K562 (cell line): ENCODE measurements around the gene TLE4. TPM values are rescaled to one million over a fixed set of nuclear protein-coding genes. Genes with fewer than 3 reads are reported as not detected.

Experiments used
- ATAC-seq: fragments of 200-7000 bp; cut with Tn5 transposase; 3 replicates; pipeline ENCODE4 v1.9.1; 2020; ENCODE audit warnings: moderate library complexity
- BruUV-seq: library from RNA; stranded (reverse); fragments of 400-500 nt; replicated peaks from 2 replicates; lab custom pipeline; 2021; lab: Mats Ljungman, UMichigan
- CTCF ChIA-PET: fragments of 300-600 bp; formaldehyde crosslinking; extraction: SDS; loops from one replicate; lab custom pipeline; 2021; ENCODE audit warnings: low intra/inter-chr PET ratio; lab: Yijun Ruan, JAX
- POLR2A ChIA-PET: fragments of 300-600, 350-650 bp; sonication (Branson Sonifier 250); formaldehyde crosslinking; extraction: SDS; loops from one replicate; lab custom pipeline; 2021; ENCODE audit warnings: antibody characterized with exemption, inconsistent platforms; lab: Yijun Ruan, JAX
- DNase-seq, 4 experiments: peaks; one replicate each; pipeline versions ENCODE4 v3.0.0 to v3.0.0-alpha.2; 2011 to 2018; ENCODE audit warnings: low spot score in 3 of 4, mixed read lengths in 3 of 4; ENCODE audit errors: extremely low read depth in 1 of 4
- FAIRE-seq: peaks from 2 replicates; lab custom pipeline; 2011; peaks lifted over from hg19 to GRCh38; lab: Jason Lieb, UNC
- H2AFZ ChIP-seq: 2 replicates; pipeline ENCODE4 v1.6.0; 2011; ENCODE audit warnings: low read depth, low read length, control low read depth, inconsistent platforms
- H3K27ac ChIP-seq: fragments of 200-600 bp; 3 replicates; pipeline ENCODE4 v1.8.0; 2011; ENCODE audit warnings: low read depth, mild to moderate bottlenecking, control low read depth, inconsistent platforms, low read length, moderate library complexity, mixed read lengths; ENCODE audit errors: extremely low read depth
- H3K27me3 ChIP-seq, 2 experiments: fragments of 300-600 bp in 1 of 2; 2 replicates in 1 of 2; 3 replicates in 1 of 2; pipeline versions ENCODE4 v1.6.0 to v1.8.0; 2011; ENCODE audit warnings: inconsistent platforms in 2 of 2, low read length in 2 of 2, mild to moderate bottlenecking in 1 of 2, mixed read lengths in 1 of 2, moderate library complexity in 1 of 2; ENCODE audit not compliant: control insufficient read depth in 2 of 2, insufficient read depth in 2 of 2
- H3K36me3 ChIP-seq: fragments of 300-600 bp; 3 replicates; pipeline ENCODE4 v1.8.0; 2011; ENCODE audit warnings: mild to moderate bottlenecking, low read length, inconsistent platforms; ENCODE audit not compliant: control insufficient read depth, insufficient read depth
- H3K4me1 ChIP-seq, 2 experiments: fragments of 200-600 bp in 1 of 2; replicated peaks in 1 of 2; 2 replicates in 1 of 2; 3 replicates in 1 of 2; pipeline versions ENCODE4 v1.5.1 to v1.8.0; 2011; ENCODE audit warnings: inconsistent platforms in 2 of 2, low read length in 2 of 2, mild to moderate bottlenecking in 1 of 2, mixed read lengths in 1 of 2, moderate library complexity in 1 of 2; ENCODE audit not compliant: control insufficient read depth in 2 of 2, insufficient read depth in 2 of 2
- H3K4me2 ChIP-seq: 2 replicates; pipeline ENCODE4 v1.6.1; 2011; ENCODE audit warnings: low read length, control low read depth, inconsistent platforms, mixed read lengths; ENCODE audit not compliant: insufficient read depth
- H3K4me3 ChIP-seq: fragments of 200-600 bp; sonication (generic), shearing (Covaris generic); 2 replicates; pipeline ENCODE4 v1.5.1; 2016; ENCODE audit warnings: control low read depth, inconsistent platforms
- H3K79me2 ChIP-seq: fragments of 200-600 bp; 3 replicates; pipeline ENCODE4 v1.8.0; 2011; ENCODE audit warnings: low read length, inconsistent platforms; ENCODE audit not compliant: control insufficient read depth, insufficient read depth
- H3K9ac ChIP-seq, 2 experiments: 2 replicates each; pipeline versions ENCODE4 v1.6.0 to v1.6.1; 2011; ENCODE audit warnings: low read depth in 2 of 2, low read length in 2 of 2, control low read depth in 1 of 2, inconsistent platforms in 1 of 2, mild to moderate bottlenecking in 1 of 2, mixed read lengths in 1 of 2; ENCODE audit not compliant: insufficient read depth in 1 of 2
- H3K9me1 ChIP-seq: one replicate; pipeline ENCODE4 v1.6.0; 2011; ENCODE audit warnings: inconsistent platforms, mild to moderate bottlenecking, low read length, moderate library complexity; ENCODE audit not compliant: control insufficient read depth, insufficient read depth
- H3K9me3 ChIP-seq: replicated peaks from 2 replicates; pipeline ENCODE4 v1.5.1; 2011; ENCODE audit warnings: low read depth, low read length, inconsistent platforms; ENCODE audit not compliant: control insufficient read depth, insufficient read depth
- H4K20me1 ChIP-seq: replicated peaks from 2 replicates; pipeline ENCODE4 v1.6.1; 2011; ENCODE audit warnings: low read length, inconsistent platforms, mixed read lengths; ENCODE audit not compliant: control insufficient read depth, insufficient read depth
- ARID2 ChIP-seq: fragments of 450-650 bp; IDR thresholded peaks from 2 replicates; pipeline ENCODE4 v1.6.1; 2017; ENCODE audit warnings: antibody characterized with exemption, mild to moderate bottlenecking
- CBX3 ChIP-seq, 2 experiments: IDR thresholded peaks; 1 replicate in 1 of 2; 2 replicates in 1 of 2; pipeline ENCODE4 v1.6.1; 2012; ENCODE audit warnings: inconsistent platforms in 2 of 2, low read length in 2 of 2, borderline replicate concordance in 1 of 2, control low read depth in 1 of 2
- CBX8 ChIP-seq: fragments of 200-600 bp; sonication (generic); IDR thresholded peaks from 2 replicates; pipeline ENCODE4 v1.6.1; 2012; ENCODE audit warnings: borderline replicate concordance, mixed run types, low read depth, mild to moderate bottlenecking, moderate library complexity, mixed read lengths, low read length, control low read depth, inconsistent platforms; ENCODE audit not compliant: poor library complexity, severe bottlenecking; ENCODE audit errors: extremely low read depth
- EGR1 ChIP-seq: fragments of 450-650 bp; conservative IDR thresholded peaks from 2 replicates; pipeline ENCODE4 v1.6.1; 2017; ENCODE audit warnings: mild to moderate bottlenecking
- FOXJ3 ChIP-seq: sonication (generic); formaldehyde crosslinking; IDR thresholded peaks from 2 replicates; pipeline ENCODE4 v1.4.0; 2020; ENCODE audit warnings: mild to moderate bottlenecking, missing genetic modification reagents
- GABPA ChIP-seq: fragments of 200-800 bp; sonication (Bioruptor generic); conservative IDR thresholded peaks from 2 replicates; pipeline ENCODE4 v1.6.1; 2016; ENCODE audit warnings: low read depth, missing genetic modification characterization, missing compliant biosample characterization
- JUNB ChIP-seq: fragments of 450-650 bp; formaldehyde crosslinking; conservative IDR thresholded peaks from 2 replicates; pipeline ENCODE4 v1.4.0; 2020; ENCODE audit warnings: mild to moderate bottlenecking
- JUND ChIP-seq, 2 experiments: IDR thresholded peaks; 2 replicates in 1 of 2; 3 replicates in 1 of 2; pipeline ENCODE4 v1.6.1; 2011; ENCODE audit warnings: borderline replicate concordance in 2 of 2, low read depth in 2 of 2, low read length in 2 of 2, improper control_type of control experiment in 1 of 2, missing biosample characterization in 1 of 2, missing genetic modification characterization in 1 of 2, missing genetic modification reagents in 1 of 2
- MEIS2 ChIP-seq: fragments of 450-650 bp; IDR thresholded peaks from 2 replicates; pipeline ENCODE4 v1.6.1; 2014; ENCODE audit warnings: mild to moderate bottlenecking; ENCODE audit not compliant: partially characterized antibody
- NFE2 ChIP-seq: IDR thresholded peaks from 2 replicates; pipeline ENCODE4 v1.6.1; 2014; ENCODE audit warnings: antibody characterized with exemption, low read depth
- NFYB ChIP-seq: IDR thresholded peaks from 2 replicates; pipeline ENCODE4 v1.6.1; 2011; ENCODE audit warnings: mild to moderate bottlenecking, moderate library complexity; ENCODE audit not compliant: insufficient read length; ENCODE audit errors: extremely low read depth
- PKNOX1 ChIP-seq: fragments of 450-650 bp; IDR thresholded peaks from 2 replicates; pipeline ENCODE4 v1.6.1; 2016
- TCF3 ChIP-seq: sonication (generic); formaldehyde crosslinking; IDR thresholded peaks from 2 replicates; pipeline ENCODE4 v1.4.0; 2020; ENCODE audit warnings: mild to moderate bottlenecking, missing genetic modification reagents
- TCF7L2 ChIP-seq: fragments of 150-350 bp; IDR thresholded peaks from 2 replicates; pipeline ENCODE4 v1.6.1; 2016; ENCODE audit warnings: low read depth, mild to moderate bottlenecking, low read length, moderate library complexity
- XRCC4 ChIP-seq: IDR thresholded peaks from one replicate; pipeline ENCODE4 v1.6.1; 2011; ENCODE audit not compliant: insufficient read depth, insufficient read length; ENCODE audit errors: extremely low read depth
- ZNF23 ChIP-seq: fragments of 250-450 bp; sonication (Bioruptor Pico); IDR thresholded peaks from 2 replicates; pipeline ENCODE4 v1.4.0; 2020; ENCODE audit warnings: mild to moderate bottlenecking
- ZNF76 ChIP-seq: fragments of 250-450 bp; sonication (Bioruptor Pico); IDR thresholded peaks from 2 replicates; pipeline ENCODE4 v1.4.0; 2020; ENCODE audit warnings: mild to moderate bottlenecking, moderate library complexity, borderline replicate concordance
- ZNF79 ChIP-seq: fragments of 250-450 bp; sonication (Bioruptor Pico); IDR thresholded peaks from 2 replicates; pipeline ENCODE4 v1.4.0; 2020; ENCODE audit warnings: low read depth, mild to moderate bottlenecking, moderate library complexity
- WGBS: fragments of 100-300 bp; shearing (Covaris generic); methylation state at CpG from one replicate; pipeline ENCODE4 v1.1.6; 2016; ENCODE audit warnings: low coverage, mixed read lengths; ENCODE audit not compliant: insufficient coverage; ENCODE audit errors: missing lambda C conversion rate; 5-methylcytosine and 5-hydroxymethylcytosine counted together
- in situ Hi-C: fragments of 300-500 bp; cut with MboI; formaldehyde crosslinking; loops from 4 replicates; pipeline ENCODE4 v1.15.0; 2018; ENCODE audit warnings: inconsistent platforms, mixed read lengths
- intact Hi-C: fragments of 100-400 bp; cut with micrococcal nuclease; formaldehyde crosslinking; loops from 2 replicates; pipeline ENCODE4 v1.14.2; 2022
- polyA plus RNA-seq, 8 experiments: library from polyadenylated mRNA; depleted of rRNA in 4 of 8; stranded (reverse) in 5 of 8; unstranded in 3 of 8; fragments of >200 nt; fragmentation: Nextera tagmentation in 2 of 8; fragmentation: Illumina TruSeq in 1 of 8; extraction: Ambion mirVana in 2 of 8; extraction: Trizol in 1 of 8; gene quantifications; 2 replicates each; pipeline versions ENCODE4 v1.2.1 to v1.2.3, GENCODE V29; 2011 to 2014; ENCODE audit warnings: inconsistent platforms in 1 of 8, missing spikeins in 1 of 8
- total RNA-seq, 7 experiments: library from RNA; depleted of rRNA in 6 of 7; stranded (reverse); fragments of >200 nt in 6 of 7; fragmentation: Illumina TruSeq in 2 of 7; extraction: Trizol in 2 of 7; gene quantifications; 2 replicates each; pipeline versions ENCODE4 v1.2.1 to v1.2.3, GENCODE V29; 2011 to 2021; ENCODE audit warnings: low replicate concordance in 1 of 7
- TF ChIP-seq, protein P1 (sequence below): fragments of 450-650 bp; formaldehyde crosslinking; IDR thresholded peaks from 2 replicates; pipeline ENCODE4 v1.4.0; 2020; ENCODE audit warnings: mild to moderate bottlenecking

The TLE4 gene
- total and polyA plus RNA-seq, 9 of the 15 experiments (the other 6 are each of a cell fraction or from before 2014, with no cell fraction given), result 1.1 to 8.8 (median 5.7) TPM

DNA sequence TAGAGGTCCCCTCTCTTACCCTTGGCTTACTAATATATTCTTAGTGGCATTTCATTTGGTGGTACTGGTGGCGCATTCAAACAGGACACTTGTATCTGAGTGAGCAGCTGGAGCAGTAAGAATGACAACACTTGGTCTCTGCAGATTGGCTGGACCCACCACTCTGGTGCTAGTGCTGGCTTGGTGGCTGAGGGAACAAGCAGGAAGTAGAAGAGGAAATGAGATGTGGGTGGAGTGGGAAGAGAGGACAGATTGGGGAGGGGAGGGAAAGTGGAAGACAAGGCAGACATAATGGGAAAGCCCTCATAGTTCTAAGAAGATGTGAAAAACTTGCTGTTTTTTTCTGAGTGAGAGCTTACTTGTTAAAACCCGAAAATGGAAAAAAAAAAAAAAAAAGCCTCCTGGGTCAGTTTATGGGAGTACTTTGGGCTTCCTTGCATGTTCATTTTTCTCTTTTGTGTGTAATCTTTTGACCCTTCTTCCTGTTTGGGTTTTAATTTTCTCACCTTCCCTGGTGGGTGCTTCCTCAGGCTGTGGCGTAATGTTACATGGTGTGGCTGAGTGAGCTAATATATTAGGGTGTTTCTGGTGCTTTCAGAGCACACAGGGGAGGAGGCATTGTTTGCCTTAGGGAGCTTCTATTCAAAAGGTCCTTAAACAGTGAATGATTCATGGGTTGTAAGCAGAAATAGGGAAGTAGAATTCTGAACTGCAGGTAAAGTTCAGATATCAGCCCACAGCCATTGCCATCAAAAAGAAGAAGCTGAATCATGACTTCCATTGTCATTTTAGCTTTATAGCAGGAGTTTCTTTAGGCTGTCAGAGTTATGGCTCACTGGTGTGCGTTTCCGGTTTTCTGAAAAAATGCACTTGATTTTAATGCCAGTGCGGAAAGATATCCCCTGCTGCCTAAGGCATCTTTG, 52.3 kb downstream of the TLE4 start:
- peak; percentile 23 for FAIRE-seq
- POLR2A ChIA-PET, result no interaction called here
- ATAC-seq, result peak; percentile 86
- H3K36me3 ChIP-seq, result no peaks in the 10 kb centered on the region
- H2AFZ ChIP-seq, result 0 out of 2 replicates have a peak overlapping the region, but pooled peaks have one; percentile 14
- intact Hi-C loops, result loop anchor here (5.0 kb wide), 1 partner anchor 52 kb away; the partner anchor contains the start of gene TLE4
- H3K4me1 ChIP-seq, result peaks cover 0 to 2% of the 10 kb centered on the region in 2 experiments; a peak in 2 of 5 replicates
- BruUV-seq, result no TSS peak
- no peaks in the 10 kb centered on the region for H3K27me3 ChIP-seq
- no peaks in the 10 kb centered on the region for H3K9me3 ChIP-seq
- H3K27ac ChIP-seq, result peak overlapping the region; percentile 64
- WGBS, result 16% methylated on average over 5 of the region's 6 CpGs
- H3K4me3 ChIP-seq, result no peak overlapping the region
- H4K20me1 ChIP-seq, result no peaks in the 10 kb centered on the region
- CTCF ChIA-PET, result no interaction called here
- H3K9me1 ChIP-seq, result no peaks in the 10 kb centered on the region
- H3K79me2 ChIP-seq, result no peaks in the 10 kb centered on the region
- H3K4me2 ChIP-seq, result 0 out of 2 replicates have a peak overlapping the region, but pooled peaks have one; percentile 11
- H3K9ac ChIP-seq, result no peak overlapping the region
- peak; percentile 4 to 52 (median 16) for DNase-seq
- in situ Hi-C loops, result no loop called here
- TF ChIP-seq JUNB (CRISPR knock-in tag) (no peak), MEIS2 (peak; percentile 63), TCF3 (peak; percentile 48; the same call in 1 of the 2 replicates), PKNOX1 (0 out of 2 replicates have a peak, but pooled peaks have one; percentile 6), CBX3 (IDR thresholded peaks at IDR 0.05; ENCODE audit: borderline replicate concordance in 1 of 2, low read length in 2 of 2) (no peak), ZNF76 (no peak), ZNF79 (CRISPR knock-in tag) (no peak), ZNF23 (CRISPR knock-in tag) (no peak), FOXJ3 (no peak), JUND (IDR thresholded peaks at IDR 0.05; ENCODE audit: borderline replicate concordance, low read depth, low read length) (no peak), JUND (tag; IDR thresholded peaks at IDR 0.05; ENCODE audit: borderline replicate concordance, low read depth, low read length) (no peak), GABPA (tag) (0 out of 2 replicates have a peak, but pooled peaks have one; percentile 24), EGR1 (peak; percentile 73), CBX8 (no peak), XRCC4 (no peak), TCF7L2 (no peak), NFYB (no peak), NFE2 (peak; percentile 29; the same call in 1 of the 2 replicates), ARID2 (no peak)
- TF ChIP-seq, protein P1, sequence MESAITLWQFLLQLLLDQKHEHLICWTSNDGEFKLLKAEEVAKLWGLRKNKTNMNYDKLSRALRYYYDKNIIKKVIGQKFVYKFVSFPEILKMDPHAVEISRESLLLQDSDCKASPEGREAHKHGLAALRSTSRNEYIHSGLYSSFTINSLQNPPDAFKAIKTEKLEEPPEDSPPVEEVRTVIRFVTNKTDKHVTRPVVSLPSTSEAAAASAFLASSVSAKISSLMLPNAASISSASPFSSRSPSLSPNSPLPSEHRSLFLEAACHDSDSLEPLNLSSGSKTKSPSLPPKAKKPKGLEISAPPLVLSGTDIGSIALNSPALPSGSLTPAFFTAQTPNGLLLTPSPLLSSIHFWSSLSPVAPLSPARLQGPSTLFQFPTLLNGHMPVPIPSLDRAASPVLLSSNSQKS (CRISPR knock-in tag), result no peak
